ENCODE results near the gene C1QL4.

Gene C1QL4

DNA sequence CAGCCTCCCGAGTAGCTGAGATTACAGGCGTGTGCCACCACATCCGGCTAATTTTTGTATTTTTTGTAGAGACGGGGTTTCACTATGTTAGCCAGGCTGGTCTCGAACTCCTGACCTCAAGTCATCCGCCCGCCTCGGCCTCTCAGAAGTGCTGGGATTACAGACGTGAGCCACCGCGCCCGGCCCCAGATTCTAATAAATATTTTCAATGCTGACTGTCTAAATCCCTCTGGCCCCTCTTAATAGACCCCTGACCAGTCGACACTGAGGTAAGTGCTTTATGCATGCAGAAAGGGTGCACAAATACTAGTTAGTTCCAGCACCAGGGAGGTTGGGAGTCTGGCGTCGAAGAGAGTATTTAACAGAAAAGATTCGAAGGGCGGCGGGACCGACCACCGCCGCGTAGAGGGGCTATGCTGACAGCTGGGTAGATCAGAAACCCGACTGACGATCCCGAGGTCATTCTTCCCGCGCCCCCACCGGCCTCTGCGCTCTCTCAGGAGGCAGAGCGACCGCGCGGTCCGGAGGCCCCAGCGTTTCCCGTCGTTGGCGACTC, 29.2 kb upstream of the C1QL4 start:
- H3K4me3 ChIP-seq (ENCODE audit: insufficient read depth, low read depth, low read length) = peak overlapping the region; percentile 62
- H3K36me3 ChIP-seq (ENCODE audit: control insufficient read depth, insufficient read depth, low read length) = no peaks in the 10 kb centered on the region
- no peaks in the 10 kb centered on the region for H3K4me1 ChIP-seq (ENCODE audit: control insufficient read depth, insufficient read depth, low read length)
- H3K27ac ChIP-seq (ENCODE audit: insufficient read depth, low read depth, low read length, poor library complexity, severe bottlenecking) = peak overlapping the region; percentile 97
- H3K27me3 ChIP-seq (ENCODE audit: control insufficient read depth, insufficient read depth, low read length, poor library complexity, severe bottlenecking) = no peaks in the 10 kb centered on the region
- 19 to 20% methylated on average over 38 of the region's 38 CpGs for WGBS, 2 experiments
- H3K9me3 ChIP-seq (ENCODE audit: control insufficient read depth, low read length) = no peaks in the 10 kb centered on the region

DNA sequence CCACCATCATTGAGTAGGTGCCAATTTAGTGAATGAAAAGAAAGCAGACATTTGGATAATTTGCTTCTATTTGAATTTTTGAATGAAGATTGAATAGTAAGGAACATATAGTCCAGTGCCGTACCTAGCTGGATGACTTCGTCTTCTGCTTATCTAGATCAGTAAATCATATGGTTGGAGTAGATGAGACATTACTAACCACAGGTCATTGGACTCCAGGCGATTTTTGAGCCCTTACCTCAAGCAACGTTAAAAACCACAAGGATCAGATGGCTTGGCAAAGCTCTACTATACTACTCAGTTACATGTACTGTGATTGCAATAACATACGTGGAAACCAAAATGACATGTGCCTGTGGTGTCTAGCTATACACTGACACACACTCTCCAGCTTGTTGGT, 28.6 kb upstream of the C1QL4 start:
- H3K36me3 ChIP-seq (ENCODE audit: control insufficient read depth, insufficient read depth, low read length) = no peaks in the 10 kb centered on the region
- no peaks in the 10 kb centered on the region for H3K27me3 ChIP-seq (ENCODE audit: control insufficient read depth, insufficient read depth, low read length, poor library complexity, severe bottlenecking)
- H3K9me3 ChIP-seq (ENCODE audit: control insufficient read depth, low read length) = no peaks in the 10 kb centered on the region
- WGBS, 2 experiments = 90 to 94% methylated on average over 5 of the region's 5 CpGs
- no peak overlapping the region for H3K27ac ChIP-seq (ENCODE audit: insufficient read depth, low read depth, low read length, poor library complexity, severe bottlenecking)
- no peak overlapping the region for H3K4me3 ChIP-seq (ENCODE audit: insufficient read depth, low read depth, low read length)
- no peaks in the 10 kb centered on the region for H3K4me1 ChIP-seq (ENCODE audit: control insufficient read depth, insufficient read depth, low read length)

DNA sequence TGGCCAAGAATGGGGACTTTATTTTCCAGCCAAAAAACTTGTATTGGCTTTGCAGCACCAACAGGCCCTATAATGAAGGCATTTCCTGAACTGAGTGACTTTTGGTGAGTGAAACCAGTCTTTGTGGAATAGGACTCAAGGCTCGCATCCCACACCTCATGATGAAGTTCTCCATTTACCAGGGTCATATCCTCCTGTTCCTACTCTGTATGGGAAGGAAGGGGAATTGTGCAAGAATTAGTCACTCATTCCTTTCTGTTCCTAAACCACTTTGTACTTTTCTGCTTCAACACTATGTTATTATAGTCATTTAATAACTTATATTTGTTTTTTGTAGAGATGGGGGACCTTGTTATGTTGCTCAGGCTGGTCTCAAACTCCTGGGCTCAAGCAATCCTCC, 28.0 kb upstream of the C1QL4 start:
- no peaks in the 10 kb centered on the region for H3K9me3 ChIP-seq (ENCODE audit: control insufficient read depth, low read length)
- no peak overlapping the region for H3K27ac ChIP-seq (ENCODE audit: insufficient read depth, low read depth, low read length, poor library complexity, severe bottlenecking)
- no peaks in the 10 kb centered on the region for H3K36me3 ChIP-seq (ENCODE audit: control insufficient read depth, insufficient read depth, low read length)
- no peaks in the 10 kb centered on the region for H3K4me1 ChIP-seq (ENCODE audit: control insufficient read depth, insufficient read depth, low read length)
- 100% methylated on average over 1 of the region's 1 CpG; no CpG with 5 or more reads in 1 of the 2 experiments for WGBS, 2 experiments
- H3K4me3 ChIP-seq (ENCODE audit: insufficient read depth, low read depth, low read length) = no peak overlapping the region
- no peaks in the 10 kb centered on the region for H3K27me3 ChIP-seq (ENCODE audit: control insufficient read depth, insufficient read depth, low read length, poor library complexity, severe bottlenecking)

DNA sequence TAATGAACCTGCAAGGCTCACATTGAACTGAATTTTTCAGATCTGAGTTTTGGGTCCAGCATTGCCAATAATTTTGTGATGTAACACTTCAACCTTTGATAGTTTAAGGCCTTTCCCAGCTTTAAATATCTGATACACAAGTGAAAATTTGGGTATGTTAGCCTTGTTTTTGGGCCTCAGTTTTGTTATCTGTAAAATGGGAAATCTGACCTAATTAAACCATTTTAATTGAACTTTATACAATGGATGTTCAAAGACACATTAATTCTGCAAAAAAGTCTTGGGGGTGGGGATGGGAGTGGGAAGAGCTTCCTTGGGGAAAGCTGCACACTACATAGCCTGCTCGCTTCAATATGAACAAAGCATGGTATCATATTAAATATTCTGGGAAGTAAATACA, 25.1 kb upstream of the C1QL4 start:
- WGBS, 2 experiments = 100% methylated on average over 1 of the region's 1 CpG

DNA sequence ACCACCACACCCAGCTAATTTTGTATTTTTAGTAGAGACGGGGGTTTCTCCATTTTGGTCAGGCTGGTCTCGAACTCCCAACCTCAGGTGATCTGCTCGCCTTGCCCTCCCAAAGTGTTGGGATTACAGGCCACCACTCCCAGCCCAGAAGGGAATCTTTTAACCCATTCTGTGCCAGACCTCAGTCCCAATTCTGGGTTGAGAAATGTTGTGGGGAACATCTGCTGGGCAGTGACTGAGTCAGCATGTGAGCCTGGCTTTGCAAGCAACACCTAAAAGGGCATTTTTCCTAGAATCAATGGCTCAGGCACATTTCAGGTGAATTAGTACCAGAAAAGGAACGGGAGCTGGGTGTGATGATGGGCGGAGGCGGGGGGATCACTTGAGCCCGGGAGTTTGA, 22.7 kb upstream of the C1QL4 start:
- H3K27ac ChIP-seq (ENCODE audit: insufficient read depth, low read depth, low read length, poor library complexity, severe bottlenecking) = no peak overlapping the region
- 77 to 78% methylated on average over 7 of the region's 7 CpGs for WGBS, 2 experiments
- H3K9me3 ChIP-seq (ENCODE audit: control insufficient read depth, low read length) = no peaks in the 10 kb centered on the region
- no peaks in the 10 kb centered on the region for H3K4me1 ChIP-seq (ENCODE audit: control insufficient read depth, insufficient read depth, low read length)
- H3K27me3 ChIP-seq (ENCODE audit: control insufficient read depth, insufficient read depth, low read length, poor library complexity, severe bottlenecking) = peaks cover 2% of the 10 kb centered on the region
- H3K36me3 ChIP-seq (ENCODE audit: control insufficient read depth, insufficient read depth, low read length) = no peaks in the 10 kb centered on the region
- H3K4me3 ChIP-seq (ENCODE audit: insufficient read depth, low read depth, low read length) = no peak overlapping the region

More for the DNA sequence above, 25.1 kb upstream of the C1QL4 start:
- H3K4me3 ChIP-seq (ENCODE audit: insufficient read depth, low read depth, low read length) = no peak overlapping the region
- H3K9me3 ChIP-seq (ENCODE audit: control insufficient read depth, low read length) = no peaks in the 10 kb centered on the region
- H3K4me1 ChIP-seq (ENCODE audit: control insufficient read depth, insufficient read depth, low read length) = no peaks in the 10 kb centered on the region
- no peak overlapping the region for H3K27ac ChIP-seq (ENCODE audit: insufficient read depth, low read depth, low read length, poor library complexity, severe bottlenecking)
- no peaks in the 10 kb centered on the region for H3K27me3 ChIP-seq (ENCODE audit: control insufficient read depth, insufficient read depth, low read length, poor library complexity, severe bottlenecking)
- no peaks in the 10 kb centered on the region for H3K36me3 ChIP-seq (ENCODE audit: control insufficient read depth, insufficient read depth, low read length)

DNA sequence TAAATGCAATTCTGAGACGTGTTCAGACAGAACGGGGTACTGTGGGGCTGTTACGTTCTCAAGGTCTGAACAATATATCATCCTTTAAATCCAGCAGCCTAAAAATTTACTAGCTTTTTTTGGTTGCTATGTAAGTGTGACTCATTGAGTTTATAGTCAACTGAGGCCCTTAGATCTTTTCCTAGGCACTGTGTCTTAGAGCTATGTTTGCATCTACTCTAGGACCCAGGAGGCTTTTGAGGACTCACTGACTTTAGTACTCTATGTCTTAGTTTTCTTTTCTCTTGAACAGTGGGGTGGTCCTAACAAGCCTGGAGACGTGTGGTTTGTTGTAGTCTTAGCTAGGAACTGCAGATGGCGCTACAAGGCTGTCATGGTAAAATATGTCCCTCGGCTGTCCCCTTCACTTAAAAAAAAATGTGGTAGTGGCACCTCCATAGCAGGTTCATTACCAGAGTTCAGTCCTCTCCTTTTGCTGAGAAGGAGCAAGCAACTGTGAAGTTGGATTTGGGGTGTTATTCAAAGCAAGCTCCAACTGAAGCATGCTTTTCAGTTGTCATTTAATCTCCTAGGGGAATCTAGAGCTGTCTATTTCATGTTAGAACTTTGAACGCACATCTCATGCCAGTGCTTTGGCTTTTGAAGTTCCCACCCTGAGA, 21.6 kb upstream of the C1QL4 start:
- Histone ChIP-seq H3K36me3 (ENCODE audit: control insufficient read depth, insufficient read depth, low read length) (no peaks in the 10 kb centered on the region), H3K9me3 (ENCODE audit: control insufficient read depth, low read length) (no peaks in the 10 kb centered on the region), H3K4me3 (ENCODE audit: insufficient read depth, low read depth, low read length) (no peak overlapping the region), H3K4me1 (ENCODE audit: control insufficient read depth, insufficient read depth, low read length) (no peaks in the 10 kb centered on the region), H3K27me3 (ENCODE audit: control insufficient read depth, insufficient read depth, low read length, poor library complexity, severe bottlenecking) (peaks cover 9% of the 10 kb centered on the region), H3K27ac (ENCODE audit: insufficient read depth, low read depth, low read length, poor library complexity, severe bottlenecking) (no peak overlapping the region)
- 40 to 43% methylated on average over 7 of the region's 7 CpGs for WGBS, 2 experiments

DNA sequence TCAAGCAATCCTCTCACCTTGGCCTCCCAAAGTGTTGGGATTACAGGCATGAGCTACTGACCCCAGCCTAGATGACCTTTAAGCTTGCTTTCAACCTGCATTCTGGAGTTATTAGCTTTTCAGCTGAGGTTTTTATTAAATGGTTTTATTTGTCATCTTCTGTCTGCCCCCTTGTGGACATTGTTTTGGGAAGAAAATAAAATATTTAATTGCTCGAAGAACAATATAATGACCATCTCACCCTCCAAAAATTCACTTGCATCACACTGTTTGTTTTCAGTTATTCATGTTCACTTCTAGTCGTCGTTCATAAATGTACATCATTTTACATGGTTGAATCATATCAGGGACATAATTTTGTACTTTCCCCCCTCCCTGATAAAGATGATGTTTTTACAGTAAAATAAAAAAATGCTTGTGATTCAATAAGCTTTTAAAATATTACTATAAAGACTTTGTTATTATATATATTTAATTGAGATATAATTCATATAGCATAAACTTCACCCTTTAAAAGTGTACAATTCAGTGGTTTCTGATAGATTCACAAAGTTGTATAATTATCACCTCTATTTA, 20.2 kb upstream of the C1QL4 start:
- H3K27me3 ChIP-seq (ENCODE audit: control insufficient read depth, insufficient read depth, low read length, poor library complexity, severe bottlenecking) = peaks cover 9% of the 10 kb centered on the region
- no peaks in the 10 kb centered on the region for H3K9me3 ChIP-seq (ENCODE audit: control insufficient read depth, low read length)
- no peaks in the 10 kb centered on the region for H3K36me3 ChIP-seq (ENCODE audit: control insufficient read depth, insufficient read depth, low read length)
- no peak overlapping the region for H3K27ac ChIP-seq (ENCODE audit: insufficient read depth, low read depth, low read length, poor library complexity, severe bottlenecking)
- no peak overlapping the region for H3K4me3 ChIP-seq (ENCODE audit: insufficient read depth, low read depth, low read length)
- no peaks in the 10 kb centered on the region for H3K4me1 ChIP-seq (ENCODE audit: control insufficient read depth, insufficient read depth, low read length)
- 45 to 56% methylated on average over 3 of the region's 3 CpGs for WGBS, 2 experiments

DNA sequence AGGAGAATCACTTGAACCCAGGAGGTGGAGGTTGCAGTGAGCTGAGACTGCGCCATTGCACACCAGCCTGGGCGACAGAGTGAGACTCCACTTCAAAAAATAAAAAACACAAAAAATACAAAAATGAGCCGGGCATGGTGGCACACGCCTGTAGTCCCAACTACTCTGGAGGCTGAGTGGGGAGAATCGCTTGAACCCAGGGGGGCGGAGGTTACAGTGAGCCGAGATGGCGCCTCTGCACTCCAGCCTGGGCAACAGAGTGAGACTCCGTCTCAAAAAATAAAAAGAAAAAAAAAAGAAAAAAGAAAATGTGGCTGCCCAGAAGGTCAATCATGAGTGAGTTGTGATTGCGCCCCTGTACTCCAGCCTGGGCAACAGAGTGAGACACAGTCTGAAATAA, 18.9 kb upstream of the C1QL4 start:
- Histone ChIP-seq H3K4me1 (ENCODE audit: control insufficient read depth, insufficient read depth, low read length) (no peaks in the 10 kb centered on the region), H3K9me3 (ENCODE audit: control insufficient read depth, low read length) (no peaks in the 10 kb centered on the region), H3K27ac (ENCODE audit: insufficient read depth, low read depth, low read length, poor library complexity, severe bottlenecking) (no peak overlapping the region), H3K27me3 (ENCODE audit: control insufficient read depth, insufficient read depth, low read length, poor library complexity, severe bottlenecking) (peaks cover 11% of the 10 kb centered on the region), H3K36me3 (ENCODE audit: control insufficient read depth, insufficient read depth, low read length) (no peaks in the 10 kb centered on the region), H3K4me3 (ENCODE audit: insufficient read depth, low read depth, low read length) (no peak overlapping the region)
- 86 to 95% methylated on average over 9 to 10 of the region's 10 CpGs for WGBS, 2 experiments

DNA sequence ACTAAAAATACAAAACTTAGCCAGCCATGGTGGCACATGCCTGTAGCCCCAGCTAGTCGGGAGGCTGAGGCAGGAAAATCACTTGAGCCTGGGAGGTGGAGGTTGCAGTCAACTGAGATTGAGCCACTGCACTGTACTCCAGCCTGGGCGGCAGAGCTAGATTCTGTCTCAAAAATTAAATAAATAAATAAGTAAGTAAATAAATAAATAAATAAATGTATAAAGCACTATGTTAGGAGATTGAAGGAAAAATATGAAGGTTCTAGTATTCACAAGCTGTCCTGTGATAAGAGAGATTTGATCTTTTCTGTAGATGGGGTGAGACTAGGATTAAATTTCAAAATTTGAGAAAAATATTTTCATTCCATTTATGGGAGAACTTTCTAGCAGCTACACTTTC, 15.4 kb upstream of the C1QL4 start:
- H3K27ac ChIP-seq (ENCODE audit: insufficient read depth, low read depth, low read length, poor library complexity, severe bottlenecking) = no peak overlapping the region
- no peaks in the 10 kb centered on the region for H3K9me3 ChIP-seq (ENCODE audit: control insufficient read depth, low read length)
- no peaks in the 10 kb centered on the region for H3K36me3 ChIP-seq (ENCODE audit: control insufficient read depth, insufficient read depth, low read length)
- peaks cover 42% of the 10 kb centered on the region for H3K27me3 ChIP-seq (ENCODE audit: control insufficient read depth, insufficient read depth, low read length, poor library complexity, severe bottlenecking)
- H3K4me3 ChIP-seq (ENCODE audit: insufficient read depth, low read depth, low read length) = no peak overlapping the region
- WGBS, 2 experiments = 78 to 96% methylated on average over 1 of the region's 2 CpGs
- peaks cover 5% of the 10 kb centered on the region for H3K4me1 ChIP-seq (ENCODE audit: control insufficient read depth, insufficient read depth, low read length)

DNA sequence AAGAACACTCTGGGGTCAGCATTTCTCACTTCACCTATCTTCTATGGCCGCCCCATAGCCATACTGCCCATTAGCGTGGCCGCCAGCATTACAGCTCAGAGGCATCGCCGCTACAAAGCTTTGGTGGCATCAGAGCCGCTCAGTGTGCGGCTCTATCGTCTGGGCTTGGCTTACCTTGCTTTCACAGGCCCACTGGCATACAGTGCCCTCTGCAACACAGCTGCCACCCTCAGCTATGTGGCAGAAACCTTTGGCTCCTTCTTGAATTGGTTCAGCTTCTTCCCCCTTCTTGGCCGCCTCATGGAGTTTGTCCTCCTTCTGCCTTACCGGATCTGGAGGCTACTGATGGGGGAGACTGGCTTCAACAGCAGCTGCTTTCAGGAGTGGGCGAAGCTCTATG, 12.3 kb upstream of the C1QL4 start:
- H3K4me1 ChIP-seq (ENCODE audit: control insufficient read depth, insufficient read depth, low read length) = peaks cover 21% of the 10 kb centered on the region
- no peak overlapping the region for H3K27ac ChIP-seq (ENCODE audit: insufficient read depth, low read depth, low read length, poor library complexity, severe bottlenecking)
- WGBS, 2 experiments = 91 to 92% methylated on average over 11 of the region's 11 CpGs
- no peaks in the 10 kb centered on the region for H3K9me3 ChIP-seq (ENCODE audit: control insufficient read depth, low read length)
- H3K36me3 ChIP-seq (ENCODE audit: control insufficient read depth, insufficient read depth, low read length) = no peaks in the 10 kb centered on the region
- H3K4me3 ChIP-seq (ENCODE audit: insufficient read depth, low read depth, low read length) = no peak overlapping the region
- H3K27me3 ChIP-seq (ENCODE audit: control insufficient read depth, insufficient read depth, low read length, poor library complexity, severe bottlenecking) = peaks cover 67% of the 10 kb centered on the region
